ENCODE data around the gene GRK6. TPM values are rescaled to one million over a fixed set of nuclear protein-coding genes. Genes with fewer than 3 reads are reported as not detected.

GRK6 gene
- total and polyA plus RNA-seq, 9 of the 15 experiments (the other 6 are each of a cell fraction or from before 2014, with no cell fraction given) = 0.63 to 122 (median 44.5) TPM

DNA sequence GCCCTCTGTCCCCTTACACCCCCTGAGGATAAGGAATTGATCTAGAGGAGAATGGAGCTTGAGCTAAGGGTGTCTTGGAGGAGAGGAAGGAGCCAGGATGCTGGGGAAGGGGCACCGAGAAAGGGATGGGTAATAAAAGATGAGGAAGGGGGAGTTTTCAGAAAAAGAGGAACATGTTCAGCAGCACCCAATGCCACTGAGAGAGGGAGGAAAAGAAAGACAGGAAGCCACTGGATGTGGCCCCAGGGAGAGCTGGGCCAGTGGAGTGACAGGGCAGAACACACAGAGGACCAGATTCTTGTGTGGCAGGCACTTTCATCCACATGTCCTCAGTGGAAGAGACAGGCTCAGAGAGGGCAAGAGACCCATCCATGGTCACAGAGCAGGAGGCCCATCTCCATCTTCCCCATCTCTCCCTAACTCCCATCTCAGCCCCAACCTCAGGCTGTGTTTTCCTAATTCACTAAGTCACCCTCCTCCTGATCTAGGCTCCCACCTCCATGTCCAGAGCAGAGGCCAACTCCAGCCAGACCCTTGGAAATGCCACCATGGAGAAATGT lies 33.2 kb upstream of the GRK6 start:
- CTCF ChIA-PET (ENCODE audit: low intra/inter-chr PET ratio) = no interaction called here
- peaks cover 2 to 25% of the 10 kb centered on the region in 2 experiments; a peak in 3 of 5 replicates for H3K27me3 ChIP-seq (ENCODE audit: control insufficient read depth in 2 of 2, insufficient read depth in 2 of 2, low read length in 2 of 2)
- H3K36me3 ChIP-seq (ENCODE audit: control insufficient read depth, insufficient read depth, low read length) = no peaks in the 10 kb centered on the region
- DNase-seq (ENCODE audit: extremely low read depth in 1 of 4, low spot score in 3 of 4) = no peak
- H3K4me1 ChIP-seq (replicated peaks in 1 of 2; ENCODE audit: control insufficient read depth in 2 of 2, insufficient read depth in 2 of 2, low read length in 2 of 2) = peaks cover 6 to 7% of the 10 kb centered on the region in 2 experiments; a peak in 3 of 5 replicates
- ATAC-seq = no peak
- no peak overlapping the region for H3K27ac ChIP-seq (ENCODE audit: extremely low read depth, low read depth, low read length)
- intact Hi-C loops (cut with micrococcal nuclease) = no loop called here
- H3K4me3 ChIP-seq = no peak overlapping the region
- H3K9me3 ChIP-seq (replicated peaks; ENCODE audit: control insufficient read depth, insufficient read depth, low read depth, low read length) = no peaks in the 10 kb centered on the region
- H4K20me1 ChIP-seq (replicated peaks; ENCODE audit: control insufficient read depth, insufficient read depth, low read length) = no peaks in the 10 kb centered on the region
- no peaks in the 10 kb centered on the region for H3K9me1 ChIP-seq (ENCODE audit: control insufficient read depth, insufficient read depth, low read length)
- 23% methylated on average over 1 of the region's 1 CpG for WGBS (ENCODE audit: insufficient coverage, low coverage, missing lambda C conversion rate)
- TF ChIP-seq, protein P1, sequence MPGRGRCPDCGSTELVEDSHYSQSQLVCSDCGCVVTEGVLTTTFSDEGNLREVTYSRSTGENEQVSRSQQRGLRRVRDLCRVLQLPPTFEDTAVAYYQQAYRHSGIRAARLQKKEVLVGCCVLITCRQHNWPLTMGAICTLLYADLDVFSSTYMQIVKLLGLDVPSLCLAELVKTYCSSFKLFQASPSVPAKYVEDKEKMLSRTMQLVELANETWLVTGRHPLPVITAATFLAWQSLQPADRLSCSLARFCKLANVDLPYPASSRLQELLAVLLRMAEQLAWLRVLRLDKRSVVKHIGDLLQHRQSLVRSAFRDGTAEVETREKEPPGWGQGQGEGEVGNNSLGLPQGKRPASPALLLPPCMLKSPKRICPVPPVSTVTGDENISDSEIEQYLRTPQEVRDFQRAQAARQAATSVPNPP (IDR thresholded peaks at IDR 0.05; ENCODE audit: borderline replicate concordance, insufficient read depth, insufficient read length) = no peak
- TF ChIP-seq ZFP36 (IDR thresholded peaks at IDR 0.05; ENCODE audit: low read depth, low read length, partially characterized antibody) = peak; percentile 34
- POLR2A ChIA-PET = interaction anchor here (0.6 to 2.5 kb wide), 7 partner anchors 7 to 81 kb away, joined by 3 to 9 read pairs (median 3); partner anchors contain the start of genes GRK6 and PFN3
- BruUV-seq (replicated peaks) = no TSS peak
- no peak overlapping the region for H3K4me2 ChIP-seq (ENCODE audit: insufficient read depth, low read length)
- no peak overlapping the region for H2AFZ ChIP-seq (ENCODE audit: low read depth, low read length)
- H3K79me2 ChIP-seq (ENCODE audit: control insufficient read depth, insufficient read depth, low read length) = no peaks in the 10 kb centered on the region
- no peak for FAIRE-seq
- in situ Hi-C loops (cut with MboI) = loop anchor here (5.0 to 10.0 kb wide), 2 partner anchors 54 to 672 kb away; partner anchors contain the start of gene PRR7
- no peak overlapping the region; a peak in 1 of 4 replicates for H3K9ac ChIP-seq (ENCODE audit: insufficient read depth in 1 of 2, low read depth in 2 of 2, low read length in 2 of 2)

DNA sequence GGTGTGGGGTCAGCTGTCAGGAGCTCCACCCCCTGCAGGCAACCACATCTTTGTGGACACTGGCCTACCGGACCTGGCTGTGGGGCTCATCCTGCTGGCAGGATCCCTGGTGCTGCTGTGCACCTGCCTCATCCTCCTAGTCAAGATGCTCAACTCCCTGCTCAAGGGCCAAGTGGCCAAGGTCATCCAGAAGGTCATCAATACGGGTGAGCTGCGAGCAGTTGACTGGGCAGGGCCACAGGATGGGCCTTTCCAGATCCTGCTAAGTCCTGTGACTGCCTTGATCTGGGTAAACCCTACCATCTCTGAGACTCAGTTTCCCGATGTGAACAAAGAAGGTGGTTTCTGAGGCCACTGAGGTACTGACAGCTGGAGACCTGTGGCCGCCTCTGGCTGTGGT lies 32.5 kb upstream of the GRK6 start:
- Histone ChIP-seq H3K79me2 (ENCODE audit: control insufficient read depth, insufficient read depth, low read length) (no peaks in the 10 kb centered on the region), H3K36me3 (ENCODE audit: control insufficient read depth, insufficient read depth, low read length) (no peaks in the 10 kb centered on the region), H2AFZ (ENCODE audit: low read depth, low read length) (no peak overlapping the region), H3K9ac (ENCODE audit: insufficient read depth in 1 of 2, low read depth in 2 of 2, low read length in 2 of 2) (no peak overlapping the region), H3K4me3 (no peak overlapping the region), H4K20me1 (replicated peaks; ENCODE audit: control insufficient read depth, insufficient read depth, low read length) (no peaks in the 10 kb centered on the region), H3K4me1 (replicated peaks in 1 of 2; ENCODE audit: control insufficient read depth in 2 of 2, insufficient read depth in 2 of 2, low read length in 2 of 2) (peaks cover 6 to 7% of the 10 kb centered on the region in 2 experiments; a peak in 3 of 5 replicates), H3K9me1 (ENCODE audit: control insufficient read depth, insufficient read depth, low read length) (no peaks in the 10 kb centered on the region), H3K9me3 (replicated peaks; ENCODE audit: control insufficient read depth, insufficient read depth, low read depth, low read length) (no peaks in the 10 kb centered on the region), H3K27me3 (ENCODE audit: control insufficient read depth in 2 of 2, insufficient read depth in 2 of 2, low read length in 2 of 2) (peaks cover 2 to 27% of the 10 kb centered on the region in 2 experiments; a peak in 3 of 5 replicates), H3K4me2 (ENCODE audit: insufficient read depth, low read length) (no peak overlapping the region), H3K27ac (ENCODE audit: extremely low read depth, low read depth, low read length) (no peak overlapping the region)
- DNase-seq (ENCODE audit: extremely low read depth in 1 of 4, low spot score in 3 of 4) (no peak), FAIRE-seq (no peak), ATAC-seq (no peak)
- CTCF ChIA-PET (ENCODE audit: low intra/inter-chr PET ratio) = no interaction called here
- WGBS (ENCODE audit: insufficient coverage, low coverage, missing lambda C conversion rate) = 21% methylated on average over 4 of the region's 5 CpGs
- TF ChIP-seq ESRRA (IDR thresholded peaks at IDR 0.05; ENCODE audit: borderline replicate concordance, low read depth) = peak; percentile 78; the same call in 1 of the 2 replicates
- no peak for TF ChIP-seq SMARCA5 (IDR thresholded peaks at IDR 0.05)
- no peak for TF ChIP-seq TSC22D4 (tag; IDR thresholded peaks at IDR 0.05)
- intact Hi-C loops (cut with micrococcal nuclease) (no loop called here), in situ Hi-C loops (cut with MboI) (loop anchor here (5.0 to 10.0 kb wide), 2 partner anchors 53 to 671 kb away; partner anchors contain the start of gene PRR7)
- POLR2A ChIA-PET = interaction anchor here (1.1 to 2.5 kb wide), 3 partner anchors 10 to 81 kb away, joined by 3 to 9 read pairs (median 4); no protein-coding TSS in a partner anchor
- BruUV-seq (replicated peaks) = no TSS peak

Measured in K562 (cell line).